DMS79 (cell line): ENCODE data around the gene SLC6A16.
A peak's percentile ranks its signal among the peaks of the same experiment; 100 is the strongest.
"Not testable (repeated sequence)": the region's sequence is repeated elsewhere in the genome, so short reads cannot be mapped to it uniquely, and the experiment has no call there.

Source experiments
- DNase-seq: peaks from one replicate; lab custom pipeline; 2025; lab: John Stamatoyannopoulos, UW

Gene SLC6A16

DNA sequence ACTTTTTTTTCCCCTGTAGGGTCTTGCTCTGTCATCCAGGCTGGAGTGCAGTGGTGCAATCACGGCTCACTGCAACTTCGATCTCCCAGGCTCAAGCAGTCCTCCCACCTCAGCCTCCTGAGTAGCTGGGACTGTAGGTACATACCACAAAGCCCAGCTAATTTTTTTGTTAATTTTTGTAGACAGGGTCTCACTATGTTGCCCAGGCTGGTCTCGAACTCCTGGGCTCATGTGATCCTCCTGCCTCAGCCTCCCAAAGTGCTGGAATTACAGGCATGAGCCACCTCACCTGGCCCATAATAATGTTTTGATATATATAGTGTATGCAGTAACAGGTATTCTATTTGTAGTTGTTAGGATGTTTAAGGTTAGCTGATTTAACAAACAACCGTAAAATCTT, 6.2 kb upstream of the SLC6A16 start:
- not testable (repeated sequence) for DNase-seq

DNA sequence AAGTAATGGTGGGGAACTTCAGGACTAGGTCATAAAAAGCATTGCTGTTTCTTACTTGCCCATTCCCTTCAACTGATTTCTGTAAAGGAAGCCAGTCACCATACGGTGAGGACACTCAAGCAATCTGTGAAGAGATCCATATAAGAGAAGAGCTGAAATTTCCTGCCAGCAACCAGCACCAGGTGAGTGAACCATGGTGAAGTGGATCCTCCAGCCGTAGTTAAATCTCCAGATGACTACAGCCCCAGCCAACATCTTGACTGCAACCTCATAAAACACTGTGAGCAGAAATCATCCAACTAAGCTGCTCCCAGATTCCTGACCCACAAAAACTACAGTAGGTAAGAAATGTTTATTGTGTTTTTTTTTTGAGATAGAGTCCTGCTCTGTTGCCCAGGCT, 3.8 kb upstream of the SLC6A16 start:
- DNase-seq, result peak; percentile 91

DNA sequence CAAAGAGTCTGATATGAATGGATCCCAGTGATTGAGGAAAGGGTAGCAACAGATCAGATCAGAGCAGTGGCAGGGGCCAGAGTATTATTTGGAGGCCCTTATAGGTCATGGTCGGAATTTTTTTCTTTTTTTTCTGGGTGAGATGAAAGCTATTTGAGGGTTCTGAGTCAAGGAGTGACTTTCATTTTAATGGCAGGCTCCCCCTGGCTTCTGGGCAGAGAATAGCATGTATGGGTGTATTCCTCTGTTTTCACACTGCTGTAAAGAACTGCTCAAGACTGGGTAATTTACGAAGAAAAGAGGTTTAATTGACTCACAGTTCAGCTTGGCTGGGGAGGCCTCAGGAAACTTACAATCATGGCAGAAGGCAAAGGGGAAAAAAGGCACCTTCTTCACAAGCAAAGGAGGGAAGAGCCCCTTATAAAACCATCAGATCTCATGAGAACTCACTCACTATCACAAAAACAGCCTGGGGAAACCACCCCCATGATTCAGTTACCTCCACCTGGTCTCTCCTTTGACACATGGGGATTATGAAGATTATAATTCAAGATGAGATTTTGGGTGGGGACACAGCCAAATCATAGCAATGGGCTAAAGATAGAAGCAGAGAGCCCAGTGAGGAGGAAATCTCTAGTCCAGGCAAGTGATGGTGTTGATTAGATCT, 3.0 kb upstream of the SLC6A16 start:
- DNase-seq, result no peak

DNA sequence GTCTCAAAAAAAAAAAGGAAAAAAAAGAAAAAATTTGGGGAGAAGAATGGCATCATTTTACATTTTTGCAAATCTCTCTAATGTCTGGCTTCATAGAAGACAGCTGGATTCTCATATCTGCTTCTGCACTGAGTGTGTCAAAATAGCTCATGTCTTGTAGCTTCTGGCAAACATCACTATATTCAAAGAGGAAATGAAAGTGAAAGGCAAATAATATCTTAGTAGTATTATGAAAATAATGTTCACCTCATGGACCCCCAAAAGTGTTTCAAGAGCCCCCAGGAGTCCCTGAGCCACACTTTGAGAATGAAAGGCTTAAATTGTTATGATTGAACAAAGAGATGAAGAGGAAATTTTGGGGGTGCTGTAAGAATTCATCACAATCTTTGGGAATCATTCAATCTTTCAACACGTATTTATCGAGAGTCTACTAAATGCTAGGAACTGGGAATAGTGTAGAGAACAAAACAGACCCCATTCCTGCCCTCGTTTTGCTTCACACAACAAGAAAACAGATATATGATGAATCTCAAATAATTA, 1.2 kb upstream of the SLC6A16 start:
- DNase-seq, result no peak

DNA sequence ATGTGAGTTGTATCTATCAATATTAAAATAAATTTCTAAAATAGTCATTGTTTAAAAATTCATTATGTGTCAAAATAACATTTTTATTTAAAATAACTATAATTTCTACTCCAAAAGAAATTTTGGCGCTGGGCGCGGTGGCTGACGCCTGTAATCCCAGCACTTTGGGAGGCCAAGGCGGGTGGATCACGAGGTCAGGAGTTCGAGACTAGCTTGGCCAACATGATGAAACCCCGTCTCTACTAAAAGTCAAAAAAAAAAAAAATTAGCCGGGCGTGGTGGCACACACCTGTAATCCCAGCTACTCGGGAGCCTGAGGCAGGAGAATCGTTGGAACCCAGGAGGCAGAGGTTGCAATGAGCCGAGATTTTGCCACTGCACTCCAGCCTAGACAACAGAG, 765 bp upstream of the SLC6A16 start:
- DNase-seq, result not testable (repeated sequence)

DNA sequence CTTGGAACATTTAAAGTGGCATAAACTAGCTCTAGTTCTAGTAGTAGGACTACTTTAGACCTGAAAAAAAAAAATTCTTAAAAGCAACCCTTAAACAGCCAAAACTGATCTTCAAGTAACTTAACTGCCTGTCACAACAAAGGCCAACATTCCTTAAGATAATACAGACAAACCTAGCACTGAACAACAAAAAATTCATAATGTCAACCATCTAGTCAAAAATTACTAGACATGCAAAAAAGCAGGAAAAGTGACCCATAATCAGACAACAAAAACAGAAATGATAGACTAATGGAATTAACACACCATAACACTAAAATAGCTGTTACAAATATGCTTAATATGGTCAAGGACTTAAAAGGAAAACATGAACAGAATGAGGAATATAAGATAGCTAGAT, 6.7 kb downstream of the SLC6A16 start:
- DNase-seq, result no peak

DNA sequence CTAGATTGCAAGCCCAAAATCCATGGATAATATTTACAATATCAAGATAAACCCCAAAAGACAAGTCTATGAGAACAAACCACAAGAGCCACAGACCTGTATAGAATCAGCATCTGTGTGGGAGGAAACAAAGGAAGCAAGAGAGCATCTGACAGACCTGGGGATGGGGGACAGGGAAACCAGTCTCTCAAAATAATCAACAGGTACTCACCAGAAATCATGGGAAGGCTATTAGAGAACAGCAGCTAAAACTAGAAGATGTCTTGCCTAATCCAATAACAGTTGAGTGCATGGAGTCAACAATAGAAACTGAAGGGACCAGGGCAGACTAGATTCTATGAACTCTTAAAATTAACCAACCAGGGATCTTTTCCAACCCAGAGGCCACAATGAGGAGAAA, 8.7 kb downstream of the SLC6A16 start:
- DNase-seq, result no peak

DNA sequence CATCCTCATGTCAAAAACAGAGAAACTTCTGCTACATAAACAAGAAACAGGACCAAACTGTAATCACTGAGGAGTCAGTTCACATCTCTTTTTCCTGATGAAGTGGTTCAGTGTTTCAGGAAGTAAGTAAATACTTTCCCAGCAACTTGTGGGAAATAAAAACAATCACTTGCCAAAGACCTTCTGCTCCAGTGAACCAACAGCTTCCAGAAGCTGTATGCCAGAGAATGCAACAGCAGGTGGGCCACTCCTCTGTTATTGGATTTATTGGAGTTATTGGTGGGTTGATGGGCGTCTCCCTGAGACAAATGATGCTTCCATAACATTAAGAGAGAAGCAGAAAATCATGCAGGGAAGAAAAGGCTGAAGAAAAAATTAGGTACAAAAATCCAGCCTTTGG, 9.9 kb downstream of the SLC6A16 start:
- DNase-seq, result no peak

DNA sequence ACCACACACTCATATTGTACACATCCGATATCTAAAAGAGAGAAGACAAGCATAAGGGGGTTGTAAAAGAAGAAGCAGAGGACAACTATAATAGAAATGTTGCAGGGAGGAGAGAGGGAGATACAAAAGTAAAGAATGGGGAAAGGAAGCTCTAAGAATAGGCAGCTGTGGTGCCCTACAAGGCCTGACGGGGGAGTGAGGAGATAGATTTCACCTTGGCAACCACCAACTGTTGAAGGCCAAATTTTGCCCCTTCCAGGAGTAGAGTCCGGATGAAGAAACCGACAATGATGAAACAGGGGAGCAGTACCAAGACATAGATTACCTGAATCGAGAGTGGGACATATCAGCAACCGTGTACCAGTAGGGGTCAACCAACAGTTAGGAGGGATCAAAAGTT, 15.9 kb downstream of the SLC6A16 start:
- no peak for DNase-seq

DNA sequence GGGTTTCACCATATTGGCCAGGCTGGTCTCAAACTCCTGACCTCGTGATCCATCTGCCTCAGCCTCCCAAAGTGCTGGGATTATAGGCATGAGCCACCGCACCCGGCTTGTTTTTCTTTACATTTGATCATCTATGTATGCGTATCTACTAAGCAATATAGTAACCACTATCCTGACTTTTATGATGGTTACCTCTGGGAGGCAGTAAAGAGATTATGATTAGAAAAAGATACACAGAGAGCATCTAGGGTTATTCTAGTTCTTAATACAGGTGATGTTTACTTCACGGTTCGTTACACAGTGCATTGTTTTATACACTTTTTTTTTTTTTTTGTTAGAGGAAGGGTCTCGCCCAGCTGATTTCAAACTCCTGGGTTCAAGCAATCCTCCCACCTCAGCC, 18.3 kb downstream of the SLC6A16 start:
- not testable (repeated sequence) for DNase-seq

DNA sequence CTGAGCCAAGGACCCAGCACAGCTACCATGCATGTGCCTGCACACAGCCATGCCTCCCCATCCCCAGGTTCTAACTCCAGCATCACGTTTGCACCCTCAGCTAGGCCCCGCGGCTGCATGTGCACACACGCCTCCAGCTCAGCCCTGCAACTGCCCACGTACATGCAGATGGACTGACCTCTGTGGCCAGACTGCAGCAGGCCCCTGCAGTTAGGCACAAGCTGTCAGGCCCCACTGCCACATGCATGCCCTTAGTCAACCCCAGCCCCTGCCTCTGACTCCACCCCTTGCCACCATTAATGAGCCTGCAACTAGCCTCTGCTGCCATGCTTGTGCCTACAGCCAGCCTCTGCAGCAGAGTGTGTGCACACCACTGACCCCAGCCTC, 23.1 kb downstream of the SLC6A16 start:
- DNase-seq, result no peak

DNA sequence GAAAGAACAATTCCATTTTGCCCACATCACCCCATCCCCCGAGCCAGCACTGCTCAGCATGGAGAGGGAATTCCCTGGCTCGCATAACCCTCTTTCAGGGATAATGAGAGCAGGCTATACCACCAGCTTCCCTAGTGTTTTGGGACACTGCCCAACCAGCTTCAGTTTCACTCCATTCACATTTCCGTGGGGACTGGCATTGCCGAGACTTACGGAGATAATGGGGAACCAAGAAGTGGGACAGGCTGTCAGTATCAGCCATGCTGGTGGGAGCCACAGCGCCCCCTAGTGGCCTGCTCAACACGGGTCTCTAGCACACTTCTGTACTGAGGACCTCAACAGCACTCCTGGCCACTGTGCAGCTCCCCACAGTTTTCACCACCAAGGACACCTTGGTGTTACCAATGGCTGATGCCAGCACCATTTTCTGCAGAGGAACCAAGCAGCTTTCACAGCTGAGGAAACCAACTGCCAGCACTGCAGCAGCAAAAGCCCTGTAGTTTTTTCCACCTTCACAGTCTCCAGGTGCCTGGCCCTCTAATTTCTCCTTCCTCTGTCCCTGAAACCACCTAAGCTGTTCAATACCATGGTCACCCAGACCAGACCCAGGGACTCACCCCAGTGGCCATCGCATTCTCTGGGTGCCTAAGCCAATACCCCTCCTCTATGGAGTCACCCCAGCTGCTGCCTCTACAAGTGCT, 23.7 kb downstream of the SLC6A16 start:
- DNase-seq, result no peak

DNA sequence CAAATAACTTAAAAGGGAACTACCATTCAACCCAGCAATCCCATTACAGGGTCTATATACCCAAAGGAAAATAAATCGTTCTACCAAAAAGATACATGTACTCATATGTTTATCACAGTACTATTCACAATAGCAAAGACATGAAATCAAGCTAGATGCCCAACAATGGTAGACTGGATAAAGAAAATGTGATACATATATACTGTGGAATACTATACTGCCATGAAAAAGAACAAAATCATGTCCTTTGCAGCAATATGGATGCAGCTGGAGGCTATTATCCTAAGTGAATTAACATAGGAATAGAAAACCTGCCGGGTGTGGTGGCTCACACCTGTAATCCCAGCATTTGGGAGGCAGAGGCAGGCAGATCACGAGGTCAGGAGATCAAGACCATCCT, 26.3 kb downstream of the SLC6A16 start:
- DNase-seq, result not testable (repeated sequence)

DNA sequence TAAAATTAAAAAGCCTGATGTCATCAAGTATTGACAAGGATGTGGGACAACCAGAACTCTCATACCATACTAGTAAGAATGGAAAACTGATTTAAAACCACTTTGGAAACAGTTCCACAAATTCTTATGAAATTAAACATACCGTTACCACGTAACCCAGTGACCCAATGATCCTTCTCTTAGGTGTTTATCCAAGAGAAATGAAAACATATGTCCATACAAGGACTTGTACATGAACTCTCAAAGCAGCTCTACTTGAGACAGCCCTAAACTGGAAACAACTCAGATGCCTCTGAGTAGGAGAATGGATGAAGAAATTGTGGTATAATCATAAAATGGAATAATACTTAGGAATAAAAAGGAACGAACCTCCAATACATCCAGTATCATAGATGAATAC, 27.6 kb downstream of the SLC6A16 start:
- DNase-seq, result no peak

DNA sequence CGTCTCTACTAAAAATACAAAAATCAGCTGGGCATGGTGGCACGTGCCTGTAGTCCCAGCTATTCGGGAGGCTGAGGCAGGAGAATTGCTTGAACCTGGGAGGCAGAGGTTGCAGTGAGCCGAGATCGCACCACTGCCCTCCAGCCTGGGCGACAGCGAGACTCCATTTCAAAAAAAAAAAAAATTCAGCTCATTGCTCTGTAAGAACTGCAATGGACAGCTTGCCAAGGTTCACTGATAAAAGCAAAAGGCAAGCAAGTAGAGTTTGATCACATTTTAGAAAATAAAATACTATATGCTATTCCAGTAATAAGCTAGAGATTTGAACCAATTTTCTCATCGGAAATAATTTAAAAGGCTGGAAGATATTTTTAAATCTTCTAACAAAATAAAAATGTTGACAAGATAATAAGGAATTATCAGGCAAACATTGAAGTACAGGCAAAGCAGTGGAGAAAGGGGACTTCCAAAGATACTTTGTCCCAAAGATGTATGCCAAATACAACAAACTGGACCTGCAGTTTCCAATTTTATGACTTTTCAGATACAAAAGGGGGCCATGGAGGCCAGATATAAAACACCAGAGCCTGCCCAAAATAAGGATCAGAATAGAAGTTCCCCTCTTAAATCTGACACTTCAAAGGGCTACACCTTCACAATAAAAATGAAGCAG, 29.6 kb downstream of the SLC6A16 start:
- no peak for DNase-seq

DNA sequence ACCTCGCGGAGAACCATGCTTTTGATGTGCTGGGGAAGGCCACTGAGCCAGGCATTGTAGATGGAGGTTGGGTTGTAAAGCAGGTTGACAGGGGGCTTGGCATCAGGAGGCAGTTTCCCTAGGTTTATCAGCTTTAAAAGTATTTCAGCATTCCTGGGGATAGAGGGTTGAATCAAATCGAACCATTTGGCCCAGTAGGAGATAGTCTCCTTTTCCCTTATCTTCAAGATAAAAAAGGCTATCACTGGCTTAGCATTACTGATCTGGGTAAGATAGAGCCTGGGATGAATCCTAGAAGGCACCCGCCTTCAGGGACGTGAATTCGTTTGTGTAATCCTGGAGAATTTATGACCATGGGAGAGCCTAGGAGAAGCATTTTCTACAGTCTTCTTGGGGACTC, 30.6 kb downstream of the SLC6A16 start:
- no peak for DNase-seq

DNA sequence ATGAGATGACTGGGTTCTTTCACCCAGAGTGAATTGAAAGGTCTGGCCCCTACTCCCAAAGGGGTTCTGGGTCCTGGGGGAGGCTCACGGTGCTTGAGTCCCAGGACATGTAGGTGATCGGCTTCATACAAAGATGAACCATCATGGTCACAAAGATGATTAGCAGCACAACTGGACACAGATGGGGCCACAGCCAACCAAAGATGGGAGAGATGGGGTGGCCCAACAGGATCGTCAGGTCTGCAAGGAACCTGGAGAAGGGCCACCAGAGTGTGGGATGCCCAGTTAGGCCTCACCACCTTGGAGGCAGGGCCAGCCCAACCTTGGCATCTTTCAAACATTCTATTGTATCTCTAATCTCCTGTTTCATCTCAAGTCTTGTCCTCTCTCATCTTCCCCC, 34.5 kb downstream of the SLC6A16 start:
- no peak for DNase-seq

DNA sequence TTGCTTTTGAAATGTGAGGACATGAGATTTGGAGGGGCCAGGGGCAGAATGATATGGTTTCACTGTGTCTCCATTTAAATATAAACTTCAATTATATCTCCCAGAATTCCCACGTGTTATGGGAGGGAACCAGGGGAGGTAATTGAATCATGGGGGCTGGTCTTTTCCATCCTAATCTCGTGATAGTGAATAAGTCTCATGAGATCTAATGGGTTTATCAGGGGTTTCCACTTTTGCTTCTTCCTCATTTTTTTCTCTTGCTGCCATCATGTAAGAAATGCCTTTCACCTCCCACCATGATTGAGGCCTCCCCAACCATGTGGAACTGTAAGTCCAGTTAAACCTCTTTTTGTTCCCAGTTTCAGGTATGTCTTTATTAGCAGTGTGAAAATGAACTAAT, 35.7 kb downstream of the SLC6A16 start:
- not testable (repeated sequence) for DNase-seq

DNA sequence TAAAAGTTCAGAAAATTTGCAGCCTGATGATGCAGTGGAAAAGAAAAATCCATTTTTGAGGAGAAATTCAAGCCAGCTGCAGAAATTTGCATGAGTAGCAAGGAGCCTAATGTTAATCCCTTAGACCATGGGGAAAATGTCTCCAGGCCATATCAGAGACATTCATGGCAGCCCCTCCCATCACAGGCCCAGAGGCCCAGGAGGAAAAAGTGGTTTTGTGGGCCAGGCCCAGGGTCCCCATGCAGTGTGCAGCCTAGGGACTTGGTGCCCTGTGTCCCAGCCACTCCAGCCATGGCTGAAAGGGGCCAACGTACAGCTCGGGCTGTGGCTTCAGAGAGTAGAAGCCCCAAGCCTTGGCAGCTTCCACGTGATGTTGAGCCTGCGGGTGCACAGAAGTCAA, 36.8 kb downstream of the SLC6A16 start:
- not testable (repeated sequence) for DNase-seq

DNA sequence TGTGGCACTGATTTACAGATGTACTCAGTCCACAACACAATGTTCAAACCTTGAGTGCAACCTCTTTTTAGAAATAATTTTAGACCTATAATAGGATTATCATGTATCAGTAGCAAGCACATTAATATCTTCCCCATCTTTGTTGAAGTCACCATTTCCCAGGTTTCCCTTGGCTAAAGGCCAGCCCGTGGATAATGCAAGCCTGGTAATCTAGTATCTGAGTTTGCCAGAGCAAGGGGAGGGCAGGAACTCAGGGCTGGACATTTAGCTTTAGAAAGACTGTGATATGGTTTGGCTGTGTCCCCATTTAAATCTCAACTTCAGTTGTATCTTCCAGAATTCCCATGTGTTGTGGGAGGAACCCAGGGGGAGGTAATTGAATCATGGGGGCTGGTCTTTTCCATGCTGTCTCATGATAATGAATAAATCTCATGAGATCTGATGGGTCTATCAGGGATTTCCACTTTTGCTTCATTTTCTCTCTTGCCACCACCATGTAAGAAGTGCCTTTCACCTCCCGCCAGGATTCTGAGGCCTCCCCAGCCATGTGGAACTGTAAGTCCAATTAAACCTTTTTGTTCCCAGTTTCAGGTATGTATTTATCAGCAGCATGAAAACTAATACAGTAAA, 37.7 kb downstream of the SLC6A16 start:
- DNase-seq, result no peak

DNA sequence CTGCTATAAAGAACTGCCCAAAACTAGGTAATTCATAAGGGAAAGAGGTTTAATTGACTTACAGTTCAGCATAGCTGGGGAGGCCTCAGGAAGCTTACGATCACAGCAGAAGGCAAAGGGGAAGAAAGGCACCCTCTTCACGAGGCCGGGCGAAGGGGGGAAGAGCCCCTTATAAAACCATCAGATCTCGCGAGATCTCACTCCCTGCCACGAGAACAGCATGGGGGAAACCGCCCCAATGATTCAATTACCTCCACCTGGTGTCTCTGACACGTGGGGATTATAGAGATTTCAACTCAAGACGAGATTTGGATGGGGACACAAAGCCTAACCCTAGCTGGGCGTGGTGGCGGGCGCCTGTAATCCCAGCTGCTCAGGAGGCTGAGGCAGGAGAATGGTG, 42.8 kb downstream of the SLC6A16 start:
- DNase-seq, result no peak

DNA sequence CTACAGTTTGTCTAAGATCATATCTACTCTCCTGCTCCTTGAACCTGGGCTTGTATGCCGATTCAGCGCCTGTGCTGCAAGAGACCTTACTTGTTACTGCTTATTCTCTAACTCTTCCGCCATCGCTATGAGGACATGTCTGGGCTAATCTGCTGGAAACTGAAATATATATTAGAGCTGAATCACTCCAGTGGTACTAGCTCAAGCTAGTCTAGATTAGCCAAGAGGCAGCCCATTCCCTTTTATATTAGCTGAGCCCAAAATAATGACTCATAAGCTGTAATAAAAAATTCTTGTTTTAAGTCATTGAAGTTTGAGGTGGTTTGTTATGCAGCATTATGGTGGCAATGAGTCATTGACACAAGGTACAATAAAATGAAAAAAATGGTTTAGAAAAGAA, 52.8 kb downstream of the SLC6A16 start:
- no peak for DNase-seq
